Peyer's patch (tissue), 4 donors: ENCODE measurements around the gene CAMK2D. TPM values are rescaled to one million over a fixed set of nuclear protein-coding genes. Genes with fewer than 3 reads are reported as not detected.

Experiments used
- DNase-seq, 3 donors: peaks; one replicate each; pipeline ENCODE4 v3.0.0-alpha.2; 2017 to 2019
- H3K27ac ChIP-seq, 4 donors: fragments of 200-600 bp; sonication (generic); one replicate each; pipeline ENCODE4 v1.5.1; 2016 to 2019
- H3K27me3 ChIP-seq, 2 donors: fragments of 200-600 bp; sonication (generic); one replicate each; pipeline ENCODE4 v1.5.1; 2019
- H3K36me3 ChIP-seq, 3 donors: fragments of 200-600 bp; sonication (generic); one replicate each; pipeline ENCODE4 v1.5.1; 2016 to 2019
- H3K4me1 ChIP-seq, 4 donors: fragments of 200-600 bp; sonication (generic); one replicate each; pipeline ENCODE4 v1.5.1; 2016 to 2019
- H3K4me3 ChIP-seq, 4 donors: fragments of 200-600 bp; sonication (generic); 1 replicate in 3 of 4; 2 replicates in 1 of 4; pipeline ENCODE4 v1.5.1; 2016 to 2019; ENCODE audit warnings: mild to moderate bottlenecking in 1 of 4
- H3K9me3 ChIP-seq, 4 donors: fragments of 200-600 bp; sonication (generic); one replicate each; pipeline ENCODE4 v1.5.1; 2016 to 2019; ENCODE audit warnings: mild to moderate bottlenecking in 1 of 4
- POLR2A ChIP-seq, 2 donors: fragments of 450-650 bp; IDR thresholded peaks; one replicate each; pipeline ENCODE4 v1.5.1; 2017; ENCODE audit warnings: antibody characterized with exemption in 2 of 2, mild to moderate bottlenecking in 2 of 2, moderate library complexity in 2 of 2
- total RNA-seq, 4 donors: library from RNA; depleted of rRNA; stranded (reverse); fragments of >200 nt; gene quantifications; one replicate each; pipeline ENCODE4 v1.1.0, GENCODE V29; 2016
- TF ChIP-seq, protein P1 (sequence below), 6 experiments: fragments of 450-650 bp in 4 of 6; fragments of 200-600 bp in 2 of 6; sonication (generic) in 1 of 6; IDR thresholded peaks; one replicate each; pipeline ENCODE4 v1.5.1; 2017 to 2019; ENCODE audit warnings: antibody characterized with exemption in 6 of 6, mild to moderate bottlenecking in 3 of 6, moderate library complexity in 1 of 6

CAMK2D gene
- total RNA-seq, 4 donors from 2014 or later: 38.8 to 125 (median 63.5) TPM

DNA sequence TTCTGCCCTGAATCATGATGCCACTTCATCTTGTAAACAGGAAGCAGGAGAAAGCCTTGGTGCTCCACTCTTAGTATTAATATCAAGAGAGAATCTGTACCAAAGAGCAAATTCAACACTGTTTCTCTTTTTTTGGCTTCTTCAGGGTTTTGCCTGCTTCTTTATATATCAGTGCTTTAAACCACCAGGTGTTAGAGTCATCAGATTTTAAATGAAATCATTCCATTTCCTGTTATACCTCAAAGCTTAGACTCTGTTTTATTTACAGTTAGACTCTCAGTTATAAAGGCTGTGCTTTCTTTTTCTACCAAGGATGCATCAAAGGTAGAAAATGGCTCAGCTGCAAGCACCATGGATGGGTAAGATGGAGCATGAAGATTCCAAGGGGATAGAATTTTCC lies 350.9 kb downstream of the CAMK2D start:
- Histone ChIP-seq H3K9me3 (no peaks in the 10 kb centered on the region), H3K4me3 (no peak overlapping the region), H3K36me3 (no peaks in the 10 kb centered on the region), H3K27ac (no peak overlapping the region), H3K27me3 (no peaks in the 10 kb centered on the region), H3K4me1 (no peaks in the 10 kb centered on the region)
- no peak for TF ChIP-seq POLR2A (IDR thresholded peaks at IDR 0.05)
- TF ChIP-seq, protein P1, sequence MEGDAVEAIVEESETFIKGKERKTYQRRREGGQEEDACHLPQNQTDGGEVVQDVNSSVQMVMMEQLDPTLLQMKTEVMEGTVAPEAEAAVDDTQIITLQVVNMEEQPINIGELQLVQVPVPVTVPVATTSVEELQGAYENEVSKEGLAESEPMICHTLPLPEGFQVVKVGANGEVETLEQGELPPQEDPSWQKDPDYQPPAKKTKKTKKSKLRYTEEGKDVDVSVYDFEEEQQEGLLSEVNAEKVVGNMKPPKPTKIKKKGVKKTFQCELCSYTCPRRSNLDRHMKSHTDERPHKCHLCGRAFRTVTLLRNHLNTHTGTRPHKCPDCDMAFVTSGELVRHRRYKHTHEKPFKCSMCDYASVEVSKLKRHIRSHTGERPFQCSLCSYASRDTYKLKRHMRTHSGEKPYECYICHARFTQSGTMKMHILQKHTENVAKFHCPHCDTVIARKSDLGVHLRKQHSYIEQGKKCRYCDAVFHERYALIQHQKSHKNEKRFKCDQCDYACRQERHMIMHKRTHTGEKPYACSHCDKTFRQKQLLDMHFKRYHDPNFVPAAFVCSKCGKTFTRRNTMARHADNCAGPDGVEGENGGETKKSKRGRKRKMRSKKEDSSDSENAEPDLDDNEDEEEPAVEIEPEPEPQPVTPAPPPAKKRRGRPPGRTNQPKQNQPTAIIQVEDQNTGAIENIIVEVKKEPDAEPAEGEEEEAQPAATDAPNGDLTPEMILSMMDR (IDR thresholded peaks at IDR 0.05): no peak
- DNase-seq: no peak

DNA sequence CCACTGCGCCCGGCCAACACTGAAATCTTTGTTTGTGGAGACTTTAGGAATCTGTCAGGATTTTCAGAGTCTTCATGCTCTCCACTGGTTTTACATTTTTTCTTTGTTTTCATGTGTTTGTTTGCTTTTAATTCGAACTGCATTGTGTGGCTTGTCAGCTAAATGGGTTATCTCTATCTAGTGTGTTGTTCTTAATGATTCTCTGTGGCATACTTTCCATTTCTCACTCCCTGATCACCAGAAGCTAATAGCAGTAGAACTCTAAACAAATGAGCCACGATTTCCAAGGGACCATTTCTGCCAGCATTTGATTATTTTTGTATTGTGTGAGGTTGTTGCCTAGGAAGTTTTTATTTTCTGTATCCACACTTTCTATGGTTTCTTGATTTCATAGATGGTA lies 352.4 kb downstream of the CAMK2D start:
- no peaks in the 10 kb centered on the region for H3K4me1 ChIP-seq
- no peak overlapping the region for H3K4me3 ChIP-seq
- DNase-seq: no peak
- no peaks in the 10 kb centered on the region for H3K36me3 ChIP-seq
- no peaks in the 10 kb centered on the region for H3K27me3 ChIP-seq
- no peaks in the 10 kb centered on the region for H3K9me3 ChIP-seq
- no peak overlapping the region for H3K27ac ChIP-seq
- TF ChIP-seq, protein P1 (IDR thresholded peaks at IDR 0.05): no peak
- TF ChIP-seq POLR2A (IDR thresholded peaks at IDR 0.05): no peak

DNA sequence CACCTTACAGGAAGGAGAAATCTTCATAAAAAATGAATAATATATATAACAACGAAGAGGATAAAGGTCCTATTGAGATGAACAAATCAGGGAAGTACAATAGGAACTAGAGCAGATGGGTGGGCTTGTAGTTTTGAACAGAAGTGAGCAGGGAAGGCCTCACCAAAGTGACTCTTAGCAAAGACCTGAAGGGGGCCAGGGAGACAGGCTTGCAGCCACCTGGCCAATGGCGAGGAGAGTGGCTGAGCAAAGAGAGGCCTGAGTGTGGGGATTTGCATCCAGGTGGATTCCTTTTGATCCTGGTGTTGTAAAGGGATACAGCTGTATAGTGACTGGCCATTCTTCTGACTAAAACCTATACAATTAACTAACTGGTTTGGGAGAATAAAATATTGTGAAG lies 354.1 kb downstream of the CAMK2D start:
- H3K9me3 ChIP-seq: no peaks in the 10 kb centered on the region
- H3K27me3 ChIP-seq: no peaks in the 10 kb centered on the region
- no peak for TF ChIP-seq POLR2A (IDR thresholded peaks at IDR 0.05)
- TF ChIP-seq, protein P1 (IDR thresholded peaks at IDR 0.05): no peak
- no peaks in the 10 kb centered on the region for H3K36me3 ChIP-seq
- DNase-seq: no peak
- no peak overlapping the region for H3K27ac ChIP-seq
- H3K4me1 ChIP-seq: no peaks in the 10 kb centered on the region
- no peak overlapping the region for H3K4me3 ChIP-seq

DNA sequence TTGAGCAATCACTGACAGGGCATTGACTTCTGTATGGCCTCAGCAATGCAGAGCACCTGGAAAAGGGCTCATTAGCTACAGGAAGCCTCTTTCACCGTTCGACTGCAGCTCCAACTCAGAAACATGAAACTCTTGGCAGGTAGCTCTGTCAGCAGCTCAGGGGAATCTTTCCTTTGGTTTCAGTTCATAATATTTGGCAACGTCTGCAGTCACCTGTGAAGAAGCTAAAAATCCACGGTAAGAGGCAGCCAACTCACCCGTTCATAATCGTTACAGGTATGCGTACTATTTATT lies 354.9 kb downstream of the CAMK2D start:
- no peak for TF ChIP-seq POLR2A (IDR thresholded peaks at IDR 0.05)
- TF ChIP-seq, protein P1 (IDR thresholded peaks at IDR 0.05): no peak
- no peaks in the 10 kb centered on the region for H3K4me1 ChIP-seq
- no peaks in the 10 kb centered on the region for H3K9me3 ChIP-seq
- H3K36me3 ChIP-seq: no peaks in the 10 kb centered on the region
- H3K27me3 ChIP-seq: no peaks in the 10 kb centered on the region
- no peak overlapping the region for H3K4me3 ChIP-seq
- DNase-seq: no peak
- H3K27ac ChIP-seq: no peak overlapping the region

DNA sequence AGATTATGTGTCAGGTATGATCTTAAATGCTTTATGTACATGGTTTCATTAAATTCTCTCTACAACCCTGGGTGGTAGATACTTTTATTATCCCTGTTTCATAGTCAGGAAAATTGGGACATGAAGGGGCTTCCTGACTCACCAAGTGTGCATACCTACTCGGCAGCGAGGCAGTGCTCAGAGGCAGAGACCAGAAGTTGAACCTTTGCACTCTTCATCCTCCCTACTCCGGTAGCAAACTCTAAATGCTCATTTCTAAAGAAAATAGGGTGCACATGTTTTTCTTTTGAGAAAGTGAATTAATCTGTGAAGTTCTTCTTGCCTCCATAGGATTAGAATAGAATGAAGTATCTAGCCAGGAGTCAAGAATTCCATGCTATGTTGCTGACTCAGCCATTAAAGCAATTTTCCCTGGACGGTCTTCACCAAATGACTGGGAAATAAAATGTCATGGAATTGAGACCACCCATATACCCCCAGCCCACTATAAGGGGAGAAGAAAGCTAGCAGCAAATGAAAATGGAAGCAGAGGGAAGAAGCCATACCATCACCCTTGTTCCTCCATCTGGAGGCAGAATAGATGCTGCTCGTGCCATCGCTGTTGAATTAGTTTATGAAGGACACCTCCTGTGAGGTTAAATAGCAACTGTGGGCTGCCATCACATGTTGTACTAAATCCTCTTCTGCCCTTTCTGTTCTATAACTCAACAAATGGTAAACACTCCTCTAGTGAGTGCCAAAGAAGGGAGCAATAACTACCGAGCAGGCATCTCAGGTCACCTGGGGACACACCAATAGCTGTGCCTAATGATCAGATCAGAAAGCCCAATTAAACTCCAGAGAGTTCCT lies 355.4 kb downstream of the CAMK2D start:
- H3K9me3 ChIP-seq: no peaks in the 10 kb centered on the region
- no peaks in the 10 kb centered on the region for H3K36me3 ChIP-seq
- H3K4me3 ChIP-seq: no peak overlapping the region
- no peak for TF ChIP-seq POLR2A (IDR thresholded peaks at IDR 0.05)
- TF ChIP-seq, protein P1 (IDR thresholded peaks at IDR 0.05): no peak
- no peaks in the 10 kb centered on the region for H3K4me1 ChIP-seq
- no peak for DNase-seq
- no peak overlapping the region for H3K27ac ChIP-seq
- no peaks in the 10 kb centered on the region for H3K27me3 ChIP-seq
